ENCODE data around the gene OR51F2.
A peak's percentile ranks its signal among the peaks of the same experiment; 100 is the strongest.
"Not testable (repeated sequence)": the region's sequence is repeated elsewhere in the genome, so short reads cannot be mapped to it uniquely, and the experiment has no call there.

The OR51F2 gene

GRCh38 chr11:4821021-4821420 is at the start of gene OR51F2:
TSS of gene OR51F2 (plus strand) at chr11:4821321. CDS start at chr11:4821422, 101 bp downstream.
- no peak for DNase-seq (ENCODE audit: low spot score)

- no peak for DNase-seq (ENCODE audit: low spot score)
These were observed 38.7 kb upstream of the OR51F2 start for GRCh38 chr11:4782454-4782853.

GRCh38 chr11:4797206-4797605 is 23.9 kb upstream of the OR51F2 start:
- DNase-seq (ENCODE audit: low spot score): no peak

GRCh38 chr11:4798427-4799183 is 22.5 kb upstream of the OR51F2 start:
- DNase-seq (ENCODE audit: low spot score): no peak

- DNase-seq (ENCODE audit: low spot score): not testable (repeated sequence)
These were observed 19.8 kb upstream of the OR51F2 start for GRCh38 chr11:4801316-4801715.

GRCh38 chr11:4804280-4804679 is 16.8 kb upstream of the OR51F2 start, which contains the start of gene OR52R1:
TSS of gene OR52R1 (minus strand) at chr11:4804380. CDS start at chr11:4804380, 0 bp downstream.
- no peak for DNase-seq (ENCODE audit: low spot score)

GRCh38 chr11:4808476-4808875 is 12.6 kb upstream of the OR51F2 start:
- no peak for DNase-seq (ENCODE audit: low spot score)

- DNase-seq (ENCODE audit: low spot score): no peak
These were observed 11.9 kb upstream of the OR51F2 start for GRCh38 chr11:4809246-4809645.

GRCh38 chr11:4825132-4825531 is 4.0 kb downstream of the OR51F2 start:
- no peak for DNase-seq (ENCODE audit: low spot score)

GRCh38 chr11:4826425-4826824 is 5.3 kb downstream of the OR51F2 start:
- no peak for DNase-seq (ENCODE audit: low spot score)

GRCh38 chr11:4830346-4830745 is 9.2 kb downstream of the OR51F2 start:
- no peak for DNase-seq (ENCODE audit: low spot score)

- DNase-seq (ENCODE audit: low spot score): no peak
These were observed 9.8 kb downstream of the OR51F2 start for GRCh38 chr11:4830909-4831308.

- DNase-seq (ENCODE audit: low spot score): no peak
These were observed 18.9 kb downstream of the OR51F2 start for GRCh38 chr11:4839851-4840549.

- DNase-seq (ENCODE audit: low spot score): no peak
These were observed 27.9 kb downstream of the OR51F2 start, which contains the start of gene OR51S1 for GRCh38 chr11:4848908-4849532. TSS of gene OR51S1 (minus strand) at chr11:4849208. CDS start at chr11:4849208, 0 bp downstream.

GRCh38 chr11:4851033-4851432 is 29.9 kb downstream of the OR51F2 start:
- peak; percentile 18 for DNase-seq (ENCODE audit: low spot score)

GRCh38 chr11:4854286-4854685 is 33.2 kb downstream of the OR51F2 start:
- not testable (repeated sequence) for DNase-seq (ENCODE audit: low spot score)

- no peak for DNase-seq (ENCODE audit: low spot score)
These were observed 41.5 kb downstream of the OR51F2 start for GRCh38 chr11:4862447-4863236.

- DNase-seq (ENCODE audit: low spot score): no peak
These were observed 42.8 kb downstream of the OR51F2 start for GRCh38 chr11:4863876-4864275.

GRCh38 chr11:4865855-4866254 is 44.7 kb downstream of the OR51F2 start:
- no peak for DNase-seq (ENCODE audit: low spot score)

Measured in AG08396 (cell line).